Mammary epithelial cell (primary cell): Measurements from ENCODE around the gene NAT14.

Experiments
- CTCF ChIP-seq, 2 donors: IDR thresholded peaks in 1 of 2; conservative IDR thresholded peaks in 1 of 2; 2 replicates each; pipeline ENCODE4 v1.5.1; 2011 to 2012; ENCODE audit warnings: inconsistent platforms in 2 of 2, low read length in 2 of 2, mild to moderate bottlenecking in 2 of 2, control low read depth in 1 of 2, low read depth in 1 of 2; ENCODE audit not compliant: insufficient read depth in 1 of 2; ENCODE audit errors: extremely low read depth in 1 of 2
- EZH2 ChIP-seq: IDR thresholded peaks from 2 replicates; pipeline ENCODE4 v1.6.1; 2012; ENCODE audit warnings: low read length, inconsistent platforms, borderline replicate concordance

DNA sequence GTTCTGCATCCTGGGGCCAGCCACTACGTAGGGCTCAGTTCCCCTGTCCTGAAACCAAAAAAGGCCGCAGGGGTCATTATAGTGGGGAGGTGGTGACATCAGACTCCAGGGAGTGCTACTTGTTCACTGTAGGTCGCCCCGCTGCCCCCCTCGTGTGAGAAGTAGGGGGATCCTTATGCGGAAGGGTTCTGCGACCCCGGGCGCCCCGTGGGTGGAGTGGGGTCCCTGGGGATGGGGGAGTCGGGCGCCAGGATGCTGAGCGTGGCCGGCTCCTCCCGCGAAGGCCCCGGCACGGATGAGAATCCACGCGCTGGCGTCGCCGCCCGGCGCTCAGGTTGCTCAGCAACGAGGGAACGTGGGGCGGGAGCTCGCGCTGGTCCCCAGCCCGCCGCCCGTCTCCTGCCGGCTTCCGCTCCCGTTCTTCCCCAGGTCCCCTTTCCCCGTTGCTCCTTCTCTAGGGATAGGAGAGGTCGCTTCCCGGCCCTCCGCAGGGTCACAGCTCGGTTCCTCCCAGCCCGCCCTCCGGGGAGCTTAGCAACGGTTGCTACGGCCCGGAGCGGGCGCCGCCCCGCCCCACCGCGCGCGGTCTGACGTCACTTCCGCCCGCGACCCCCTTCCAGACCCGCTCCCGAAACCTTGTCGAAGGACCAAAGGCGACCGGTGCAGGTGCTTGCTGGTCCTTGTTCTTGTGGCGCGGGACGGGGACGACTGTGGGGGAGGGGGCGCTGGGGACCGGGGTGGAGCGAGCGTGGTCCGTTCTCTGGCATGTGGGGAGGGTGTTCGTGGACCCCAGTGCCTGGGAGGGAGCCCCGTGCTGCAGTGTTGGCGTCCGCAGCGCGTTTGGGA, at the start of gene NAT14:
- no peak for TF ChIP-seq CTCF (conservative IDR thresholded peaks at IDR 0.05 in 1 of 2, IDR thresholded peaks at IDR 0.05 in 1 of 2; ENCODE audit: extremely low read depth in 1 of 2, insufficient read depth in 1 of 2, low read depth in 1 of 2, low read length in 2 of 2)
- TF ChIP-seq EZH2: no peak
